A549 (cell line): ENCODE results near the gene AP3B1. TPM values are rescaled to one million over a fixed set of nuclear protein-coding genes. Genes with fewer than 3 reads are reported as not detected.

ENCODE experiments used
- ATAC-seq, 2 experiments: fragments of 200-7000 bp in 1 of 2; fragments of >200 bp in 1 of 2; cut with Nextera tagmentation in 1 of 2; cut with Tn5 transposase in 1 of 2; 3 replicates each; pipeline versions ENCODE4 v1.8.0 to v1.9.1; 2018 to 2020; ENCODE audit warnings: mild to moderate bottlenecking in 1 of 2, moderate library complexity in 1 of 2
- CTCF ChIA-PET: fragments of 300-600 bp; sonication (Branson Sonifier 250); formaldehyde crosslinking; extraction: SDS; loops from one replicate; lab custom pipeline; 2021; ENCODE audit warnings: antibody characterized with exemption, inconsistent platforms; lab: Yijun Ruan, JAX
- POLR2A ChIA-PET: fragments of 350-600 bp; formaldehyde crosslinking; extraction: SDS; loops from one replicate; lab custom pipeline; 2021; ENCODE audit warnings: antibody characterized with exemption, inconsistent platforms; lab: Yijun Ruan, JAX
- DNase-seq, 2 experiments: peaks; one replicate each; pipeline versions ENCODE4 v3.0.0 to v3.0.0-alpha.2; 2011 to 2016; ENCODE audit warnings: low read depth in 1 of 2, low spot score in 1 of 2
- FAIRE-seq: peaks from 2 replicates; lab custom pipeline; 2011; peaks lifted over from hg19 to GRCh38; lab: Jason Lieb, UNC
- H3K27ac ChIP-seq, 2 experiments: fragments of >200 bp; sonication (Bioruptor Twin); formaldehyde crosslinking; 3 replicates each; pipeline ENCODE4 v1.5.1; 2016 to 2017
- H3K4me1 ChIP-seq: fragments of >200 bp; sonication (Bioruptor Twin); formaldehyde crosslinking; 3 replicates; pipeline ENCODE4 v1.6.1; 2016
- H3K4me2 ChIP-seq: fragments of >200 bp; sonication (Bioruptor Twin); formaldehyde crosslinking; 3 replicates; pipeline ENCODE4 v1.6.1; 2016
- H3K4me3 ChIP-seq: fragments of >200 bp; sonication (Bioruptor Twin); formaldehyde crosslinking; 3 replicates; pipeline ENCODE4 v1.5.1; 2016
- H3K9me3 ChIP-seq: fragments of >200 bp; sonication (Bioruptor Twin); formaldehyde crosslinking; 3 replicates; pipeline ENCODE4 v1.6.1; 2016
- BCL3 ChIP-seq: fragments of >200 bp; sonication (Bioruptor Twin); formaldehyde crosslinking; IDR thresholded peaks from 3 replicates; pipeline ENCODE4 v1.6.1; 2016
- CBX8 ChIP-seq: fragments of 200-600 bp; sonication (generic); IDR thresholded peaks from 2 replicates; pipeline ENCODE4 v1.6.1; 2016
- CHD2 ChIP-seq: fragments of 150-350 bp; IDR thresholded peaks from 2 replicates; pipeline ENCODE4 v1.6.1; 2014; ENCODE audit warnings: low read length; ENCODE audit not compliant: partially characterized antibody
- CTCF ChIP-seq: fragments of >200 bp; sonication (Bioruptor Twin); formaldehyde crosslinking; IDR thresholded peaks from 3 replicates; pipeline ENCODE4 v1.5.1; 2016
- EHF ChIP-seq: fragments of 250-450 bp; sonication (Bioruptor Pico); IDR thresholded peaks from 2 replicates; pipeline ENCODE4 v1.5.0; 2020; ENCODE audit warnings: mild to moderate bottlenecking
- ESRRA ChIP-seq: fragments of 150-350 bp; IDR thresholded peaks from 2 replicates; pipeline ENCODE4 v1.6.1; 2014; ENCODE audit warnings: mild to moderate bottlenecking, low read length, borderline replicate concordance
- FOSB ChIP-seq: fragments of 250-450 bp; sonication (Bioruptor Pico); IDR thresholded peaks from 2 replicates; pipeline ENCODE4 v1.5.0; 2020; ENCODE audit warnings: mild to moderate bottlenecking, moderate library complexity
- FOSL2 ChIP-seq, 2 experiments: fragments of 450-650 bp in 1 of 2; fragments of >200 bp in 1 of 2; sonication (Bioruptor Twin) in 1 of 2; formaldehyde crosslinking; IDR thresholded peaks; 2 replicates each; pipeline versions ENCODE4 v1.5.0 to v1.6.1; 2016 to 2020; ENCODE audit warnings: mild to moderate bottlenecking in 1 of 2, moderate library complexity in 1 of 2
- GATA3 ChIP-seq: IDR thresholded peaks from 2 replicates; pipeline ENCODE4 v1.6.1; 2012; ENCODE audit warnings: borderline replicate concordance
- HDAC2 ChIP-seq: fragments of 200-600 bp; sonication (generic); IDR thresholded peaks from 2 replicates; pipeline ENCODE4 v1.6.1; 2016
- HES2 ChIP-seq: fragments of >200 bp; sonication (Bioruptor Twin); formaldehyde crosslinking; IDR thresholded peaks from 2 replicates; pipeline ENCODE4 v1.6.1; 2016
- HEYL ChIP-seq: fragments of 250-450 bp; sonication (Bioruptor Pico); IDR thresholded peaks from 2 replicates; pipeline ENCODE4 v1.8.0; 2021; ENCODE audit warnings: mild to moderate bottlenecking, moderate library complexity
- HOXB13 ChIP-seq: fragments of 250-450 bp; sonication (Bioruptor Pico); IDR thresholded peaks from 2 replicates; pipeline ENCODE4 v1.5.0; 2020; ENCODE audit warnings: low read depth, mild to moderate bottlenecking, moderate library complexity
- HOXB5 ChIP-seq: fragments of 250-450 bp; sonication (Bioruptor Pico); IDR thresholded peaks from 2 replicates; pipeline ENCODE4 v1.5.0; 2020; ENCODE audit warnings: mild to moderate bottlenecking, moderate library complexity
- NFE2L2 ChIP-seq: fragments of 150-350 bp; conservative IDR thresholded peaks from 2 replicates; pipeline ENCODE4 v1.6.1; 2014; ENCODE audit warnings: low read length
- PBX3 ChIP-seq: IDR thresholded peaks from 2 replicates; pipeline ENCODE4 v1.6.1; 2012
- PHF8 ChIP-seq: fragments of 200-600 bp; sonication (generic); IDR thresholded peaks from 2 replicates; pipeline ENCODE4 v1.6.1; 2016; ENCODE audit warnings: low read depth, mild to moderate bottlenecking, antibody characterized with exemption, moderate library complexity, borderline replicate concordance
- RAD21 ChIP-seq, 2 experiments: fragments of >200 bp in 1 of 2; sonication (Bioruptor Twin) in 1 of 2; formaldehyde crosslinking in 1 of 2; IDR thresholded peaks in 1 of 2; conservative IDR thresholded peaks in 1 of 2; 2 replicates in 1 of 2; 3 replicates in 1 of 2; pipeline ENCODE4 v1.6.1; 2012 to 2018; ENCODE audit warnings: inconsistent platforms in 1 of 2
- RCOR1 ChIP-seq: fragments of 150-350 bp; IDR thresholded peaks from 2 replicates; pipeline ENCODE4 v1.6.1; 2014; ENCODE audit warnings: antibody characterized with exemption, low read length, low read depth
- RFX5 ChIP-seq: fragments of 450-650 bp; IDR thresholded peaks from 2 replicates; pipeline ENCODE4 v1.7.1; 2014; ENCODE audit warnings: antibody characterized with exemption, mild to moderate bottlenecking, moderate library complexity
- RNF2 ChIP-seq: fragments of 200-600 bp; sonication (generic); IDR thresholded peaks from 2 replicates; pipeline ENCODE4 v1.6.1; 2016; ENCODE audit warnings: low read depth, mild to moderate bottlenecking, antibody characterized with exemption, moderate library complexity, borderline replicate concordance
- SMC3 ChIP-seq: fragments of >200 bp; sonication (Bioruptor Twin); formaldehyde crosslinking; IDR thresholded peaks from 3 replicates; pipeline ENCODE4 v1.6.1; 2018; ENCODE audit warnings: inconsistent platforms
- ZC3H11A ChIP-seq: fragments of 450-650 bp; IDR thresholded peaks from 2 replicates; pipeline ENCODE4 v1.6.1; 2014; ENCODE audit warnings: antibody characterized with exemption, mild to moderate bottlenecking
- ZNF302 ChIP-seq: fragments of 250-450 bp; sonication (Bioruptor Pico); IDR thresholded peaks from 2 replicates; pipeline ENCODE4 v1.9.0; 2021; ENCODE audit warnings: inconsistent platforms, mild to moderate bottlenecking, moderate library complexity
- WGBS: methylation state at CpG from one replicate; pipeline ENCODE4 v1.1.6; 2017; ENCODE audit errors: missing lambda C conversion rate; 5-methylcytosine and 5-hydroxymethylcytosine counted together
- polyA plus RNA-seq, 4 experiments: library from polyadenylated mRNA; depleted of rRNA in 3 of 4; stranded (reverse); fragments of >200 nt; fragmentation: RNase III in 1 of 4; extraction: RNeasy Plus Mini Kit Qiagen cat#74134 plus additional on column Dnase treatment in 1 of 4; gene quantifications; 2 replicates in 3 of 4; 3 replicates in 1 of 4; pipeline ENCODE4 v1.2.3, GENCODE V29; 2011 to 2017

The AP3B1 gene
- polyA plus RNA-seq, 2 of the 4 experiments (the other 2 are of a cell fraction), result 52.4 to 70.5 TPM

GRCh38 chr5:78162253-78162862, 132.1 kb downstream of the AP3B1 start:
- no peak overlapping the region for H3K4me2 ChIP-seq
- peak; percentile 69 for TF ChIP-seq CTCF
- no peak for TF ChIP-seq PHF8
- TF ChIP-seq PBX3, result no peak
- no peak for TF ChIP-seq GATA3
- no peak for TF ChIP-seq HOXB13
- TF ChIP-seq SMC3, result peak; percentile 58
- TF ChIP-seq RAD21 (conservative IDR thresholded peaks at IDR 0.05 in 1 of 2, IDR thresholded peaks at IDR 0.05 in 1 of 2), result peak; percentile 72 to 74
- no peak for TF ChIP-seq HDAC2
- TF ChIP-seq FOSL2 (IDR thresholded peaks at IDR 0.05), result no peak
- no peak for TF ChIP-seq FOSL2 (CRISPR knock-in tag; IDR thresholded peaks at IDR 0.05)
- no peak for TF ChIP-seq EHF
- TF ChIP-seq FOSB (CRISPR knock-in tag), result no peak
- no peak for TF ChIP-seq ZNF302 (CRISPR knock-in tag)
- H3K9me3 ChIP-seq, result no peaks in the 10 kb centered on the region
- peak; percentile 10 to 57 for DNase-seq
- no peaks in the 10 kb centered on the region for H3K4me1 ChIP-seq
- WGBS, result 80% methylated on average over 3 of the region's 3 CpGs
- ChIA-PET POLR2A (no interaction called here), CTCF (interaction anchor here (0.6 to 1.7 kb wide), 7 partner anchors 9 to 593 kb away, joined by 3 to 9 read pairs (median 3); no protein-coding TSS in a partner anchor)
- H3K4me3 ChIP-seq, result no peak overlapping the region
- H3K27ac ChIP-seq, result no peak overlapping the region
- peak in 1 of 2 experiments; percentile 58; a peak in 1 of 6 replicates for ATAC-seq
- peak; percentile 36 for FAIRE-seq

GRCh38 chr5:78157001-78157400, 137.5 kb downstream of the AP3B1 start:
- ChIA-PET POLR2A (no interaction called here), CTCF (interaction anchor here (1.7 kb wide), 1 partner anchor 289 kb away, joined by 4 read pairs; no protein-coding TSS in a partner anchor)
- no peak for ATAC-seq
- WGBS, result 92% methylated on average over 1 of the region's 1 CpG
- FAIRE-seq, result no peak
- Histone ChIP-seq H3K4me3 (no peak overlapping the region), H3K9me3 (no peaks in the 10 kb centered on the region), H3K27ac (no peak overlapping the region), H3K4me2 (no peak overlapping the region), H3K4me1 (no peaks in the 10 kb centered on the region)
- no peak for DNase-seq
- TF ChIP-seq ESRRA (no peak), PHF8 (no peak), BCL3 (no peak), HES2 (no peak), NFE2L2 (no peak), EHF (no peak)
- TF ChIP-seq, all 56 proteins: peak for 0

- no peak for FAIRE-seq
- no peak for ATAC-seq
- POLR2A ChIA-PET, result no interaction called here
- no peak for DNase-seq
- CTCF ChIA-PET, result no interaction called here
- WGBS, result 86% methylated on average over 2 of the region's 3 CpGs
- H3K27ac ChIP-seq, result no peak overlapping the region
- H3K4me1 ChIP-seq, result no peaks in the 10 kb centered on the region
- H3K4me2 ChIP-seq, result no peak overlapping the region
- no peaks in the 10 kb centered on the region for H3K9me3 ChIP-seq
- no peak for TF ChIP-seq GATA3
- TF ChIP-seq HEYL (CRISPR knock-in tag), result no peak
- no peak for TF ChIP-seq CHD2
- TF ChIP-seq CBX8, result no peak
- no peak for TF ChIP-seq ZC3H11A
- no peak for TF ChIP-seq ESRRA
- TF ChIP-seq HOXB5 (CRISPR knock-in tag), result no peak
- no peak for TF ChIP-seq RNF2
- no peak for TF ChIP-seq RCOR1
- no peak for TF ChIP-seq RFX5
- TF ChIP-seq, all 56 proteins: peak for 0
- H3K4me3 ChIP-seq, result no peak overlapping the region
Measured at GRCh38 chr5:78151594-78152271, 142.8 kb downstream of the AP3B1 start.
